Endothelial cell of umbilical vein (primary cell): ENCODE measurements around the gene CHSY1. TPM values are rescaled to one million over a fixed set of nuclear protein-coding genes. Genes with fewer than 3 reads are reported as not detected.

Source experiments
- BruUV-seq: library from RNA; stranded (reverse); fragments of 400-500 nt; replicated peaks from 2 replicates; lab custom pipeline; 2021; lab: Mats Ljungman, UMichigan
- CTCF ChIA-PET: fragments of 300-600, 350-600 bp; sonication (Branson Sonifier 250); formaldehyde crosslinking; loops from one replicate; lab custom pipeline; 2021; ENCODE audit warnings: antibody characterized with exemption, inconsistent platforms; lab: Charles Lee
- POLR2A ChIA-PET: fragments of 300-600, 350-600 bp; sonication (Branson Sonifier 250); formaldehyde crosslinking; loops from one replicate; lab custom pipeline; 2021; ENCODE audit warnings: antibody characterized with exemption, inconsistent platforms; lab: Charles Lee
- DNase-seq: peaks from one replicate; pipeline ENCODE4 v3.0.0-alpha.2; 2011; ENCODE audit warnings: low read depth, low spot score
- FAIRE-seq: peaks from 2 replicates; lab custom pipeline; 2011; peaks lifted over from hg19 to GRCh38; lab: Jason Lieb, UNC
- H2AFZ ChIP-seq: 2 replicates; pipeline ENCODE4 v1.6.0; 2012; ENCODE audit warnings: low read depth, low read length, control low read depth, inconsistent platforms
- H3K27ac ChIP-seq: 2 replicates; pipeline ENCODE4 v1.5.1; 2011; ENCODE audit warnings: low read depth, mild to moderate bottlenecking, control low read depth, low read length, moderate library complexity; ENCODE audit not compliant: insufficient read depth
- H3K27me3 ChIP-seq, 2 experiments: 2 replicates each; pipeline versions ENCODE4 v1.6.0 to v1.6.1; 2011; ENCODE audit warnings: low read length in 2 of 2, mixed read lengths in 1 of 2; ENCODE audit not compliant: control insufficient read depth in 2 of 2, insufficient read depth in 2 of 2
- H3K36me3 ChIP-seq, 2 experiments: 2 replicates in 1 of 2; 3 replicates in 1 of 2; pipeline ENCODE4 v1.5.1; 2011; ENCODE audit warnings: low read length in 2 of 2, mild to moderate bottlenecking in 1 of 2, moderate library complexity in 1 of 2; ENCODE audit not compliant: control insufficient read depth in 2 of 2, insufficient read depth in 2 of 2; ENCODE audit errors: extremely low read depth in 1 of 2
- H3K4me1 ChIP-seq: 3 replicates; pipeline ENCODE4 v1.5.1; 2011; ENCODE audit warnings: mild to moderate bottlenecking, low read length; ENCODE audit not compliant: control insufficient read depth, insufficient read depth; ENCODE audit errors: extremely low read depth
- H3K4me2 ChIP-seq: 2 replicates; pipeline ENCODE4 v1.6.1; 2011; ENCODE audit warnings: low read length, control low read depth, mixed read lengths; ENCODE audit not compliant: insufficient read depth
- H3K4me3 ChIP-seq, 3 experiments: fragments of 200-600 bp in 1 of 3; sonication (generic), shearing (Covaris generic) in 1 of 3; replicated peaks in 1 of 3; 2 replicates each; pipeline ENCODE4 v1.5.1; 2011 to 2016; ENCODE audit warnings: control low read depth in 3 of 3, low read length in 3 of 3, mild to moderate bottlenecking in 2 of 3, inconsistent platforms in 1 of 3, low read depth in 1 of 3, moderate library complexity in 1 of 3; ENCODE audit not compliant: insufficient read depth in 1 of 3
- H3K79me2 ChIP-seq: 2 replicates; pipeline ENCODE4 v1.6.0; 2012; ENCODE audit warnings: low read length, inconsistent platforms; ENCODE audit not compliant: control insufficient read depth, insufficient read depth
- H3K9ac ChIP-seq: replicated peaks from 2 replicates; pipeline ENCODE3; 2011; ENCODE audit warnings: low read length, control low read depth; ENCODE audit not compliant: insufficient read depth; ENCODE audit errors: extremely low read depth
- H3K9me1 ChIP-seq: replicated peaks from 3 replicates; pipeline ENCODE4 v1.6.0; 2011; ENCODE audit warnings: mild to moderate bottlenecking, low read length; ENCODE audit not compliant: control insufficient read depth, insufficient read depth; ENCODE audit errors: extremely low read depth
- H3K9me3 ChIP-seq: replicated peaks from 2 replicates; pipeline ENCODE4 v1.5.1; 2012; ENCODE audit warnings: low read length, inconsistent platforms; ENCODE audit not compliant: control insufficient read depth, insufficient read depth
- H4K20me1 ChIP-seq: replicated peaks from 2 replicates; pipeline ENCODE3; 2011; ENCODE audit warnings: mild to moderate bottlenecking, low read length; ENCODE audit not compliant: control insufficient read depth, insufficient read depth; ENCODE audit errors: extremely low read depth
- EZH2 ChIP-seq: IDR thresholded peaks from 2 replicates; pipeline ENCODE4 v1.6.1; 2012; ENCODE audit warnings: borderline replicate concordance, low read depth, mild to moderate bottlenecking, moderate library complexity, low read length, inconsistent platforms; ENCODE audit not compliant: severe bottlenecking
- FOS ChIP-seq: IDR thresholded peaks from 2 replicates; pipeline ENCODE4 v1.6.1; 2011; ENCODE audit warnings: mild to moderate bottlenecking, low read length, moderate library complexity, borderline replicate concordance; ENCODE audit not compliant: insufficient read depth
- GATA2 ChIP-seq: IDR thresholded peaks from 2 replicates; pipeline ENCODE4 v1.7.0; 2011; ENCODE audit warnings: low read depth, mild to moderate bottlenecking, moderate library complexity, mixed read lengths, low read length; ENCODE audit not compliant: insufficient read length, insufficient read depth
- JUN ChIP-seq: IDR thresholded peaks from 2 replicates; pipeline ENCODE4 v1.6.1; 2011; ENCODE audit warnings: borderline replicate concordance, low read depth; ENCODE audit not compliant: insufficient read length, insufficient read depth
- MYC ChIP-seq: IDR thresholded peaks from one replicate; pipeline ENCODE4 v1.6.1; 2011; ENCODE audit warnings: mild to moderate bottlenecking, low read depth, low read length
- POLR2A ChIP-seq: IDR thresholded peaks from 2 replicates; pipeline ENCODE4 v1.6.1; 2012; ENCODE audit warnings: low read depth, mild to moderate bottlenecking, control low read depth, low read length
- POLR2AphosphoS5 ChIP-seq: IDR thresholded peaks from 2 replicates; pipeline ENCODE4 v1.6.1; 2012; ENCODE audit warnings: low read depth, mild to moderate bottlenecking, control low read depth, low read length, moderate library complexity; ENCODE audit not compliant: insufficient read depth
- dilution Hi-C: fragments of 300-500 bp; cut with MboI; formaldehyde crosslinking; loops from one replicate; pipeline ENCODE4 v1.15.0; 2019; ENCODE audit warnings: low sequenced_read_pairs; ENCODE audit not compliant: extremely low pct_ligation_motif_present
- intact Hi-C: fragments of 100-400 bp; cut with micrococcal nuclease; formaldehyde crosslinking; loops from one replicate; pipeline ENCODE4 v1.10.0; 2022
- polyA plus RNA-seq, 4 experiments: library from polyadenylated mRNA; depleted of rRNA in 3 of 4; stranded (reverse) in 3 of 4; unstranded in 1 of 4; fragments of >200 nt; gene quantifications; 2 replicates each; pipeline versions ENCODE4 v1.2.1 to v1.2.3, GENCODE V29; 2011 to 2012; ENCODE audit warnings: missing spikeins in 1 of 4
- total RNA-seq: library from RNA; stranded (reverse); gene quantifications from 2 replicates; pipeline ENCODE4 v1.2.3, GENCODE V29; 2021
- TF ChIP-seq, protein P1 (sequence below), 2 donors: IDR thresholded peaks; 1 replicate in 1 of 2; 2 replicates in 1 of 2; pipeline ENCODE4 v1.5.1; 2011; ENCODE audit warnings: low read length in 2 of 2, mild to moderate bottlenecking in 2 of 2, moderate library complexity in 2 of 2, control low read depth in 1 of 2, inconsistent platforms in 1 of 2, low read depth in 1 of 2; ENCODE audit not compliant: insufficient read depth in 1 of 2; ENCODE audit errors: extremely low read depth in 1 of 2
- TF ChIP-seq, protein P2 (sequence below): IDR thresholded peaks from 2 replicates; pipeline ENCODE4 v1.6.1; 2011; ENCODE audit not compliant: insufficient read depth, insufficient read length

Gene CHSY1
- total and polyA plus RNA-seq, 2 donors (not counting 3 experiments of a cell fraction or from before 2014, with no cell fraction given) = 23.7 to 50.8 TPM

DNA sequence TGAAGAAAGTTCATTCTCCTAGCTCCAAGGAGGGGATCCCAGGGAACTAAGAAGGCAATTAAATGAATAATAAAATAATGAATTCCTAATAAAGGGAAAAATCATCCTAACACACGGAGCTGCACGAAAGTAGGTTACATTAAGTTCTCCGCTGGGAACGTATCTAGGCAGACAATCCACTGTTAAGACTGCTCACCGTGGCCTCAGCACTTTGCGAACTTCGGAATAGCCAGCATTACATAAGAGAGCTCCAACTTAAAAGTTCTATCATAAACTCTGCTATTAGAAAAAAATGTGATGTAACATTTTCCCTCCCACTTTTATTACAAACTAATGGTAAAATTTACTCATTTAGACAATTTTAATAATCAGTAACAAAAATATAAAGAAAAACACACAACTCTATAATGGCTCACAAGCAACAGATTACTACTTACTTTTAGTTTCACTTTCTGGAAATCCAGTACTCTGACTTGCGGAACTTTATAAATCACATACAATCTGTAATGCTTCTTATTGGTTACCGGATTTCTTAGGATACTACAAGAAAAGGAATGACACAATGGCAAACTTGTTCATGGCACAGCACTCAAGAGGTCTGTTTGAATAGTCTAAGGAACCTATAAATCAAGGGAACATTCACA, 34.7 kb upstream of the CHSY1 start:
- peaks cover 42% of the 10 kb centered on the region for H3K79me2 ChIP-seq
- dilution Hi-C loops = no loop called here

More for the DNA sequence above, 34.7 kb upstream of the CHSY1 start:
- Histone ChIP-seq H4K20me1 (peaks cover 5% of the 10 kb centered on the region), H3K4me2 (no peak overlapping the region), H3K27me3 (no peaks in the 10 kb centered on the region), H3K36me3 (peaks cover 14 to 16% of the 10 kb centered on the region in 2 experiments), H2AFZ (no peak overlapping the region), H3K4me3 (no peak overlapping the region), H3K9me3 (no peaks in the 10 kb centered on the region), H3K27ac (no peak overlapping the region), H3K4me1 (no peaks in the 10 kb centered on the region), H3K9ac (no peak overlapping the region), H3K9me1 (no peaks in the 10 kb centered on the region)
- POLR2A ChIA-PET = no interaction called here
- BruUV-seq = no TSS peak
- CTCF ChIA-PET = interaction anchor here (1.5 kb wide), 1 partner anchor 355 kb away, joined by 3 read pairs; no protein-coding TSS in a partner anchor
- DNase-seq (no peak), FAIRE-seq (no peak)
- TF ChIP-seq POLR2A (no peak), EZH2 (no peak), MYC (no peak), POLR2AphosphoS5 (no peak), JUN (no peak), GATA2 (no peak), FOS (no peak)
- TF ChIP-seq, protein P1, sequence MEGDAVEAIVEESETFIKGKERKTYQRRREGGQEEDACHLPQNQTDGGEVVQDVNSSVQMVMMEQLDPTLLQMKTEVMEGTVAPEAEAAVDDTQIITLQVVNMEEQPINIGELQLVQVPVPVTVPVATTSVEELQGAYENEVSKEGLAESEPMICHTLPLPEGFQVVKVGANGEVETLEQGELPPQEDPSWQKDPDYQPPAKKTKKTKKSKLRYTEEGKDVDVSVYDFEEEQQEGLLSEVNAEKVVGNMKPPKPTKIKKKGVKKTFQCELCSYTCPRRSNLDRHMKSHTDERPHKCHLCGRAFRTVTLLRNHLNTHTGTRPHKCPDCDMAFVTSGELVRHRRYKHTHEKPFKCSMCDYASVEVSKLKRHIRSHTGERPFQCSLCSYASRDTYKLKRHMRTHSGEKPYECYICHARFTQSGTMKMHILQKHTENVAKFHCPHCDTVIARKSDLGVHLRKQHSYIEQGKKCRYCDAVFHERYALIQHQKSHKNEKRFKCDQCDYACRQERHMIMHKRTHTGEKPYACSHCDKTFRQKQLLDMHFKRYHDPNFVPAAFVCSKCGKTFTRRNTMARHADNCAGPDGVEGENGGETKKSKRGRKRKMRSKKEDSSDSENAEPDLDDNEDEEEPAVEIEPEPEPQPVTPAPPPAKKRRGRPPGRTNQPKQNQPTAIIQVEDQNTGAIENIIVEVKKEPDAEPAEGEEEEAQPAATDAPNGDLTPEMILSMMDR (IDR thresholded peaks at IDR 0.05; ENCODE audit: extremely low read depth in 1 of 2, insufficient read depth in 1 of 2, low read depth in 1 of 2, low read length in 2 of 2) = no peak
- TF ChIP-seq, protein P2, sequence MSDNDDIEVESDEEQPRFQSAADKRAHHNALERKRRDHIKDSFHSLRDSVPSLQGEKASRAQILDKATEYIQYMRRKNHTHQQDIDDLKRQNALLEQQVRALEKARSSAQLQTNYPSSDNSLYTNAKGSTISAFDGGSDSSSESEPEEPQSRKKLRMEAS = no peak
- intact Hi-C loops = no loop called here
